ENCODE results near the gene ZNF74. TPM values are rescaled to one million over a fixed set of nuclear protein-coding genes. Genes with fewer than 3 reads are reported as not detected.

ZNF74 gene
- polyA plus RNA-seq, 1 experiment: 8.4 TPM

DNA sequence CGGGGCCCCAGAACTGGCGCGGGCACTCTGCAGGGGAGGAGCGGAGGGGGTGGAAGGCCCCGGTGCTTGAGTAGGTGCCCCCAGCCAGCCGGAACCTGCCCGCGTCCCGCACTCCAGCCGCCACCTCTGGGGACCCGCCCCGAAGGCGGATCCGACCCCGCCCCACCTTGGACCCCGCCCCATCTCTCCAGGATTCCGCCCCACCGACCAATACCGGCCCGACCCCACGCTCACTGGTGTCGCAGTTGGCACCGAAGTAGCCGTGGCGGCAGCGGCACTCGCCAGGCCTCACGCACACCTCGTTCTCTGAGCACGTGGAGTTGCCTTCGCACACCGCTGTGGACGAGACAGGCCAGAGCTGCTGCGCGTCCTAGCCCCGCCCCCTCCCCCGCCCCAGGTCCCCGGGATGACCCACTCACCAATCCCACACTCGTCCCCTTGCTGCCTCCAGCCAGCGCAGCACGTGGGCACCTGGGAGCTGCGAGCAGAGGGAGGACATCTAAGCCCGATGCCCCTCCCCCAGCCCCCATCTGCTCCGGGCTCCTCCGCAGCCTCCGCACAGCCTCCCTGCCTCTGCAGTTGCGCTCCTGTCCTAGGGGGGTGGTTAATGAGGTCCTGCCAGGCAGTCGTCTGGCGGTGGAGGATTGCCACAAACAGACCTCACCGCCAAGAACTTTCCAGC, 37.7 kb downstream of the ZNF74 start:
- CTCF ChIA-PET: interaction anchor here (1.3 kb wide), 1 partner anchor 13 kb away, joined by 6 read pairs; no protein-coding TSS in a partner anchor
- TF ChIP-seq, protein P1, sequence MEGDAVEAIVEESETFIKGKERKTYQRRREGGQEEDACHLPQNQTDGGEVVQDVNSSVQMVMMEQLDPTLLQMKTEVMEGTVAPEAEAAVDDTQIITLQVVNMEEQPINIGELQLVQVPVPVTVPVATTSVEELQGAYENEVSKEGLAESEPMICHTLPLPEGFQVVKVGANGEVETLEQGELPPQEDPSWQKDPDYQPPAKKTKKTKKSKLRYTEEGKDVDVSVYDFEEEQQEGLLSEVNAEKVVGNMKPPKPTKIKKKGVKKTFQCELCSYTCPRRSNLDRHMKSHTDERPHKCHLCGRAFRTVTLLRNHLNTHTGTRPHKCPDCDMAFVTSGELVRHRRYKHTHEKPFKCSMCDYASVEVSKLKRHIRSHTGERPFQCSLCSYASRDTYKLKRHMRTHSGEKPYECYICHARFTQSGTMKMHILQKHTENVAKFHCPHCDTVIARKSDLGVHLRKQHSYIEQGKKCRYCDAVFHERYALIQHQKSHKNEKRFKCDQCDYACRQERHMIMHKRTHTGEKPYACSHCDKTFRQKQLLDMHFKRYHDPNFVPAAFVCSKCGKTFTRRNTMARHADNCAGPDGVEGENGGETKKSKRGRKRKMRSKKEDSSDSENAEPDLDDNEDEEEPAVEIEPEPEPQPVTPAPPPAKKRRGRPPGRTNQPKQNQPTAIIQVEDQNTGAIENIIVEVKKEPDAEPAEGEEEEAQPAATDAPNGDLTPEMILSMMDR (IDR thresholded peaks at IDR 0.05; ENCODE audit: low read depth, low read length): no peak
- peaks cover 6% of the 10 kb centered on the region; the same call in 1 of the 2 replicates for H3K9me3 ChIP-seq (ENCODE audit: control insufficient read depth, insufficient read depth, low read length)
- POLR2A ChIA-PET: no interaction called here
- H3K4me3 ChIP-seq (ENCODE audit: low read depth, low read length): no peak overlapping the region
- no peaks in the 10 kb centered on the region for H3K27me3 ChIP-seq (ENCODE audit: control insufficient read depth, insufficient read depth, low read length)
- H3K27ac ChIP-seq (ENCODE audit: low read depth, low read length): no peak overlapping the region
- no peak for DNase-seq (ENCODE audit: low read depth, low spot score)

DNA sequence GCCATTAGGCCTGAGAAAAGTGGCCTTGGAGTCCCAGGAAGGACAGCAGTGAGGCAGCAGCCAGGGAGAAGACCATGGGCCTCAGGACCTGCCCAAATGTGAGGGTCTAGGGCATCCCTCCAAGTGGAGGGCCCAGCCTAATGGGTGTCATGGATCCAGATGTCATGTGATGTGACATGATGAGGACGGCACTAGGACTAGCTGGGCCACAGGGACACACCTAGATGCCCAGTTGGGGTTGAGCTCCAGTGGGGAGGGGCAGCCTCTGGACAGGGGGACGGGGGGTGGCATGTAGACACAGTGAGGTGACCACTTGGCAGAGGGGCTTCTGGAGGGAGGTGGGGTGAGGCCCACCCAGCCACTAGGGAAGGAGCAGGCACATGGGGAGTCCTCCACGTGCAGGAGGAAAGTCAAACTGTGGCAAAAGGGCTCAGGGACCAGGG, 38.3 kb downstream of the ZNF74 start:
- no peak overlapping the region for H3K4me3 ChIP-seq (ENCODE audit: low read depth, low read length)
- POLR2A ChIA-PET: interaction anchor here (0.6 kb wide), 1 partner anchor 80 kb away, joined by 6 read pairs; no protein-coding TSS in a partner anchor
- H3K9me3 ChIP-seq (ENCODE audit: control insufficient read depth, insufficient read depth, low read length): peaks cover 8% of the 10 kb centered on the region; the same call in 1 of the 2 replicates
- no peaks in the 10 kb centered on the region for H3K27me3 ChIP-seq (ENCODE audit: control insufficient read depth, insufficient read depth, low read length)
- H3K27ac ChIP-seq (ENCODE audit: low read depth, low read length): no peak overlapping the region
- CTCF ChIA-PET: interaction anchor here (1.3 kb wide), 1 partner anchor 14 kb away, joined by 6 read pairs; no protein-coding TSS in a partner anchor
- TF ChIP-seq, protein P1 (IDR thresholded peaks at IDR 0.05; ENCODE audit: low read depth, low read length): no peak
- no peak for DNase-seq (ENCODE audit: low read depth, low spot score)

DNA sequence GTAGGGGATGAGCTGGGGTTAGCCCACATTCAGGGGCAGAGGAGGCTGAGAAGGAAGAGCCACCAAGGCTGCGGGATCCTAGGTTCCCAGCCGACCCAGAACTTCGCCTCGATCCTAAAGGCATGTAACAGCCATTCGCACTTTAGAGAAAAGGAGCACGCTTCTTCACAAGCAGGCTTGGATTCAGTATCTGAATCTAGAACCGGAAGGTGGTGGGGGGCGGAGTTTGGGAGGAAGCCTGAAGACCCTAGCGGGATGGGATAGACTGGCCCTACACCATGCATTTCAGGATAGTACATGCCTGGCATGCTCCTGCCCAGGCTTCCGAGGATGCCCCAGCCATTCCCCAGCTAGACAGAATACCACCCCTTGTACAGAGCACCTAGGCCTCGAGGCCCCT, 39.2 kb downstream of the ZNF74 start:
- Histone ChIP-seq H3K27ac (ENCODE audit: low read depth, low read length) (no peak overlapping the region), H3K9me3 (ENCODE audit: control insufficient read depth, insufficient read depth, low read length) (peaks cover 8% of the 10 kb centered on the region; the same call in 1 of the 2 replicates), H3K4me3 (ENCODE audit: low read depth, low read length) (no peak overlapping the region), H3K27me3 (ENCODE audit: control insufficient read depth, insufficient read depth, low read length) (no peaks in the 10 kb centered on the region)
- POLR2A ChIA-PET: interaction anchor here (0.6 kb wide), 1 partner anchor 79 kb away, joined by 6 read pairs; no protein-coding TSS in a partner anchor
- no peak for DNase-seq (ENCODE audit: low read depth, low spot score)
- CTCF ChIA-PET: interaction anchor here (1.3 to 3.7 kb wide), 2 partner anchors 15 kb away, joined by 6 to 19 read pairs; no protein-coding TSS in a partner anchor
- TF ChIP-seq, protein P1 (IDR thresholded peaks at IDR 0.05; ENCODE audit: low read depth, low read length): no peak

DNA sequence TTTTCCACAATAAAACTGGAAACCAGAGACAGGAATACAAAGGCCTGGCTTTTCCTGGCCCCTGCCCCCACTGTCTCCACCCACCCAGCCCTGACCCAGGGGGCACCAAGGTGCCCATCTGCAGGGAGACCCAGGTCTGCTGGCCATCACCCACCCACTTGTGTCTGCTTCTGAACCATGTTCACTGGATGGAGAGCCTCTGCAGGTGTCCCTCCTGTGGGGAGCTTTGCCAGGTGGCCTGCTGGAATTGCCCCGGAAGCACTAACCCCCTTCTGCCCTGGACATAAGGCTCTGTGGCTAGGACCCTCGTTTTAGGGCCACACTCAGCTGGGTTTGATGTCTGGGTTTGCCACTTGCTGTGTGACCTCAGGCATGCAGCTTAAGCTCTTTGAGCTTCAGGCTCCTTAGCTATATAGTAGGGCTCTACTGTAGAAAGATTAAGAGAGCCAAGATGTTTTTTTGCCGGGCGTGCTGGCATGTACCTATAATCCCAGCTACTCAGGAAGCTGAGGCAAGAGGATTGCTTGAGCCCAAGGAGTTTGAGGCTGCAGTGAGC, 39.8 kb downstream of the ZNF74 start:
- Histone ChIP-seq H3K4me3 (ENCODE audit: low read depth, low read length) (no peak overlapping the region), H3K27me3 (ENCODE audit: control insufficient read depth, insufficient read depth, low read length) (no peaks in the 10 kb centered on the region), H3K9me3 (ENCODE audit: control insufficient read depth, insufficient read depth, low read length) (peaks cover 8% of the 10 kb centered on the region; the same call in 1 of the 2 replicates), H3K27ac (ENCODE audit: low read depth, low read length) (no peak overlapping the region)
- TF ChIP-seq, protein P1 (IDR thresholded peaks at IDR 0.05; ENCODE audit: low read depth, low read length): no peak
- CTCF ChIA-PET: interaction anchor here (0.7 to 3.7 kb wide), 2 partner anchors 16 to 102 kb away, joined by 3 to 19 read pairs; no protein-coding TSS in a partner anchor
- no peak for DNase-seq (ENCODE audit: low read depth, low spot score)
- POLR2A ChIA-PET: no interaction called here

All from AG04450 (cell line).